ENCODE results near the gene FSIP2.

FSIP2 gene

DNA sequence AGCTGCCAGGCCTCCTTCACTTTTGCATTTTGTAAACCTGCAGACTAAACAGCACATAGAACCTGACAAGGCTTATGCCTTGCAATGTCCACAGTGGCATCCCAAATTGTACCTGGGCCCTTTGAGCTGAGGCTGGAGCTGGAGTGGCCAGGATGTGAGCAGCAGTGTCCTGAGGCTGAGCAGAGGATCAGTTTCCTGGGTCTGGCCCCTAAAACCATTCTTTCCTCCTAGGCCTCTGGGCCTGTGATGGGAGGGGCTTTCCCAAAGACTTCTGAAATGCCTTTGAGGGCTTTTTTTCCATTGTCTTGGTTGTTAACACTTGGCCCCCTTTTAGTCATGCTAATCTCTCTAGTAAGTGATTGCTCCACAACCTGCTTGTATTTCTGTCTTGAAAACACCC lies 32.8 kb downstream of the FSIP2 start:
- H3K4me3 ChIP-seq (ENCODE audit: low read length), result no peak overlapping the region
- no peaks in the 10 kb centered on the region for H3K36me3 ChIP-seq (replicated peaks; ENCODE audit: insufficient read depth, low read length)
- no peak for DNase-seq
- no peak overlapping the region for H3K27ac ChIP-seq (ENCODE audit: low read length)
- H2AFZ ChIP-seq (ENCODE audit: low read length), result no peak overlapping the region
- no peaks in the 10 kb centered on the region for H4K20me1 ChIP-seq (ENCODE audit: insufficient read depth, low read length)
- H3K27me3 ChIP-seq (replicated peaks; ENCODE audit: insufficient read depth, low read length), result no peaks in the 10 kb centered on the region
- H3K79me2 ChIP-seq (ENCODE audit: low read length), result no peaks in the 10 kb centered on the region
- no peaks in the 10 kb centered on the region for H3K9me2 ChIP-seq (replicated peaks; ENCODE audit: insufficient read depth, low read length)
- no peaks in the 10 kb centered on the region for H3F3A ChIP-seq (ENCODE audit: insufficient read depth, low read length)
- H3K9ac ChIP-seq (ENCODE audit: low read length), result no peak overlapping the region
- H3K4me2 ChIP-seq (ENCODE audit: low read depth, low read length), result no peak overlapping the region
- H3K9me3 ChIP-seq (replicated peaks; ENCODE audit: insufficient read depth, low read length), result no peaks in the 10 kb centered on the region
- H3K4me1 ChIP-seq (ENCODE audit: low read length), result no peaks in the 10 kb centered on the region
- TF ChIP-seq EZH2phosphoT487 (IDR thresholded peaks at IDR 0.05; ENCODE audit: low read length) (no peak), EZH2 (optimal IDR thresholded peaks at IDR 0.05; ENCODE audit: low read depth, low read length) (no peak)
- TF ChIP-seq, protein P1, sequence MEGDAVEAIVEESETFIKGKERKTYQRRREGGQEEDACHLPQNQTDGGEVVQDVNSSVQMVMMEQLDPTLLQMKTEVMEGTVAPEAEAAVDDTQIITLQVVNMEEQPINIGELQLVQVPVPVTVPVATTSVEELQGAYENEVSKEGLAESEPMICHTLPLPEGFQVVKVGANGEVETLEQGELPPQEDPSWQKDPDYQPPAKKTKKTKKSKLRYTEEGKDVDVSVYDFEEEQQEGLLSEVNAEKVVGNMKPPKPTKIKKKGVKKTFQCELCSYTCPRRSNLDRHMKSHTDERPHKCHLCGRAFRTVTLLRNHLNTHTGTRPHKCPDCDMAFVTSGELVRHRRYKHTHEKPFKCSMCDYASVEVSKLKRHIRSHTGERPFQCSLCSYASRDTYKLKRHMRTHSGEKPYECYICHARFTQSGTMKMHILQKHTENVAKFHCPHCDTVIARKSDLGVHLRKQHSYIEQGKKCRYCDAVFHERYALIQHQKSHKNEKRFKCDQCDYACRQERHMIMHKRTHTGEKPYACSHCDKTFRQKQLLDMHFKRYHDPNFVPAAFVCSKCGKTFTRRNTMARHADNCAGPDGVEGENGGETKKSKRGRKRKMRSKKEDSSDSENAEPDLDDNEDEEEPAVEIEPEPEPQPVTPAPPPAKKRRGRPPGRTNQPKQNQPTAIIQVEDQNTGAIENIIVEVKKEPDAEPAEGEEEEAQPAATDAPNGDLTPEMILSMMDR (IDR thresholded peaks at IDR 0.05; ENCODE audit: low read length), result no peak

DNA sequence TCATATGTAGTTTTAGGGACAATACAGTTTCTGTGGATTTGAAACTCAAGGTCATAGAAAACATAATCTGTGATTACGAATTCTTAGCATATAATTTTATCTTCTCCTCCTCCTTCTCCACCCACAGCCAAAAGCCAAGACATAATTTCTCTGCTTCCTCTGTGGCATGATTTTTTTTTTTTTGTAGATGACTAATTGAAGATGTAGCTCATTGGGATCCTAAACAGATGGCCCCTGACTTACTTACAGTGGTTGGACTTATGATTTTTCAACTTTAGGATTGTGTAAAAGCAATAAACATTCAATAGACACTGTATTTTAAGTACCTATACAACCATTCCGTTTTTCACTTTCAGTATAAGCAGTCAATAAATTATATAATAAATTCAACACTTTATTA lies 42.3 kb downstream of the FSIP2 start:
- DNase-seq, result no peak
- Histone ChIP-seq H4K20me1 (ENCODE audit: insufficient read depth, low read length) (no peaks in the 10 kb centered on the region), H3K9me3 (replicated peaks; ENCODE audit: insufficient read depth, low read length) (no peaks in the 10 kb centered on the region), H3K27ac (ENCODE audit: low read length) (no peak overlapping the region), H3K4me2 (ENCODE audit: low read depth, low read length) (no peak overlapping the region), H3K79me2 (ENCODE audit: low read length) (no peaks in the 10 kb centered on the region), H3K9me2 (replicated peaks; ENCODE audit: insufficient read depth, low read length) (no peaks in the 10 kb centered on the region), H3K36me3 (replicated peaks; ENCODE audit: insufficient read depth, low read length) (no peaks in the 10 kb centered on the region), H3K4me1 (ENCODE audit: low read length) (peaks cover 4% of the 10 kb centered on the region; the same call in 1 of the 2 replicates), H3K9ac (ENCODE audit: low read length) (no peak overlapping the region), H3F3A (ENCODE audit: insufficient read depth, low read length) (no peaks in the 10 kb centered on the region), H2AFZ (ENCODE audit: low read length) (no peak overlapping the region), H3K27me3 (replicated peaks; ENCODE audit: insufficient read depth, low read length) (no peaks in the 10 kb centered on the region), H3K4me3 (ENCODE audit: low read length) (no peak overlapping the region)
- TF ChIP-seq EZH2phosphoT487 (IDR thresholded peaks at IDR 0.05; ENCODE audit: low read length), result no peak
- TF ChIP-seq, protein P1 (IDR thresholded peaks at IDR 0.05; ENCODE audit: low read length), result no peak
- no peak for TF ChIP-seq EZH2 (optimal IDR thresholded peaks at IDR 0.05; ENCODE audit: low read depth, low read length)

DNA sequence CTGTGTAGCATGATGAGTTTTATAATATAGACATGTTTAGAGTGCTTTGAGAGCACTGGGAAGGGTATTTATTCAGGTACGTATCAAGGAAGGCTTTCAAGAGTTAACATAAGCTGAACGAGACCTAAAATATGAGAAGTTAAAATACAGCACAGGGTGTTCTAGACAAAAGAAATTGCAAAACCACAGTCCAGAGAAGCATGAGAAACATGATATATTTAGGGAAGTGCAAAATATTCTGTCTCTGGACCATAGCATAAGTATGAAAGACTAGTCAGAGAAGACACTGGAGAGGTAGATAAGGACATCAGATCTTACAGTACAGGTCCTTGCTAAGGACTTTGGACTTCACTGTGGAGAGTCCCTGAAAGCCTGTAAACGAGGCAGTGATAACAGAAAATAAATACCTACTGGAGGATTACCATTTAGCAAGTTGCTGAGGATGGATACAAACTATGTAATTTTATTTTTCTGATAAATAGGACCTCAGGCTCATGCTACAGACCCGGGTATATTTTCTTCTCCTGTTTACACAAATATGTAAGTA lies 43.7 kb downstream of the FSIP2 start:
- no peaks in the 10 kb centered on the region for H3K27me3 ChIP-seq (replicated peaks; ENCODE audit: insufficient read depth, low read length)
- no peak overlapping the region for H2AFZ ChIP-seq (ENCODE audit: low read length)
- H3K36me3 ChIP-seq (replicated peaks; ENCODE audit: insufficient read depth, low read length), result no peaks in the 10 kb centered on the region
- H3F3A ChIP-seq (ENCODE audit: insufficient read depth, low read length), result no peaks in the 10 kb centered on the region
- H4K20me1 ChIP-seq (ENCODE audit: insufficient read depth, low read length), result no peaks in the 10 kb centered on the region
- H3K9me3 ChIP-seq (replicated peaks; ENCODE audit: insufficient read depth, low read length), result no peaks in the 10 kb centered on the region
- no peak for DNase-seq
- no peak overlapping the region for H3K9ac ChIP-seq (ENCODE audit: low read length)
- H3K4me1 ChIP-seq (ENCODE audit: low read length), result peaks cover 4% of the 10 kb centered on the region; the same call in 1 of the 2 replicates
- no peak overlapping the region for H3K4me2 ChIP-seq (ENCODE audit: low read depth, low read length)
- no peak overlapping the region for H3K4me3 ChIP-seq (ENCODE audit: low read length)
- no peaks in the 10 kb centered on the region for H3K9me2 ChIP-seq (replicated peaks; ENCODE audit: insufficient read depth, low read length)
- no peaks in the 10 kb centered on the region for H3K79me2 ChIP-seq (ENCODE audit: low read length)
- H3K27ac ChIP-seq (ENCODE audit: low read length), result no peak overlapping the region
- TF ChIP-seq EZH2phosphoT487 (IDR thresholded peaks at IDR 0.05; ENCODE audit: low read length) (no peak), EZH2 (optimal IDR thresholded peaks at IDR 0.05; ENCODE audit: low read depth, low read length) (no peak)
- TF ChIP-seq, protein P1 (IDR thresholded peaks at IDR 0.05; ENCODE audit: low read length), result no peak
